RWPE2 (cell line): ENCODE results near the gene LGALS4.
"Not testable (repeated sequence)": the region's sequence is repeated elsewhere in the genome, so short reads cannot be mapped to it uniquely, and the experiment has no call there.

Experiments
- ATAC-seq: fragments of 200-7000 bp; cut with Tn5 transposase; 3 replicates; pipeline ENCODE4 v1.9.1; 2021; ENCODE audit warnings: low read depth
- DNase-seq: peaks from one replicate; pipeline ENCODE4 v3.0.0-alpha.2; 2020; ENCODE audit warnings: low spot score
- H3K27ac ChIP-seq: fragments of 450-650 bp; 2 replicates; pipeline ENCODE4 v1.5.1; 2017; ENCODE audit warnings: mild to moderate bottlenecking; ENCODE audit not compliant: poor library complexity, severe bottlenecking
- H3K27me3 ChIP-seq: fragments of 250-450 bp; sonication (Bioruptor Pico); 2 replicates; pipeline ENCODE4 v1.5.1; 2021; ENCODE audit warnings: mild to moderate bottlenecking, moderate library complexity; ENCODE audit not compliant: insufficient read depth, poor library complexity, severe bottlenecking
- H3K36me3 ChIP-seq: fragments of 250-450 bp; sonication (Bioruptor Pico); 2 replicates; pipeline ENCODE4 v1.5.1; 2020; ENCODE audit warnings: low read depth, mild to moderate bottlenecking, moderate library complexity
- H3K4me1 ChIP-seq: fragments of 250-450 bp; sonication (Bioruptor Pico); 2 replicates; pipeline ENCODE4 v1.5.1; 2021; ENCODE audit warnings: mild to moderate bottlenecking, moderate library complexity; ENCODE audit not compliant: insufficient read depth, poor library complexity, severe bottlenecking
- H3K4me3 ChIP-seq: fragments of 250-450 bp; sonication (Bioruptor Pico); 2 replicates; pipeline ENCODE4 v1.5.1; 2021; ENCODE audit warnings: mild to moderate bottlenecking, moderate library complexity; ENCODE audit not compliant: severe bottlenecking
- H3K9me3 ChIP-seq: fragments of 250-450 bp; sonication (Bioruptor Pico); 2 replicates; pipeline ENCODE4 v1.5.1; 2021; ENCODE audit warnings: mild to moderate bottlenecking, moderate library complexity; ENCODE audit not compliant: severe bottlenecking
- CTCF ChIP-seq: fragments of 450-650 bp; IDR thresholded peaks from one replicate; pipeline ENCODE4 v1.5.1; 2017; ENCODE audit warnings: mild to moderate bottlenecking, moderate library complexity; ENCODE audit not compliant: poor library complexity, severe bottlenecking

Gene LGALS4

GRCh38 chr19:38812841-38813320 lies at the start of gene LGALS4:
LGALS4 (minus strand) TSS chr19:38812945; CDS start chr19:38812886, 59 bp downstream.
- Histone ChIP-seq H3K27ac (no peak within 1 kb of the TSS), H3K27me3 (no peaks in the 10 kb centered on the region), H3K9me3 (no peaks in the 10 kb centered on the region), H3K36me3 (peaks cover 7% of the 10 kb centered on the region), H3K4me3 (no peak within 1 kb of the TSS), H3K4me1 (peaks cover 3% of the 10 kb centered on the region)
- DNase-seq = no peak
- ATAC-seq = no peak
- TF ChIP-seq CTCF = no peak

GRCh38 chr19:38861368-38861767 lies 48.6 kb upstream of the LGALS4 start:
- ATAC-seq (no peak), DNase-seq (no peak)
- H3K36me3 ChIP-seq = no peaks in the 10 kb centered on the region
- H3K4me1 ChIP-seq = peaks cover 2% of the 10 kb centered on the region
- TF ChIP-seq CTCF = no peak
- no peak overlapping the region for H3K27ac ChIP-seq
- no peaks in the 10 kb centered on the region for H3K9me3 ChIP-seq
- H3K27me3 ChIP-seq = no peaks in the 10 kb centered on the region
- H3K4me3 ChIP-seq = no peak overlapping the region

- not testable (repeated sequence) for H3K27me3 ChIP-seq, H3K36me3 ChIP-seq, H3K27ac ChIP-seq, H3K9me3 ChIP-seq, H3K4me1 ChIP-seq, DNase-seq, H3K4me3 ChIP-seq, ATAC-seq
Observed at GRCh38 chr19:38859631-38860204, 47.0 kb upstream of the LGALS4 start.

- H3K4me1 ChIP-seq = no peaks in the 10 kb centered on the region
- no peak for TF ChIP-seq CTCF
- no peak overlapping the region for H3K27ac ChIP-seq
- no peaks in the 10 kb centered on the region for H3K27me3 ChIP-seq
- H3K4me3 ChIP-seq = no peak overlapping the region
- no peaks in the 10 kb centered on the region for H3K36me3 ChIP-seq
- ATAC-seq (no peak), DNase-seq (no peak)
- no peaks in the 10 kb centered on the region for H3K9me3 ChIP-seq
Observed at GRCh38 chr19:38856813-38857212, 44.1 kb upstream of the LGALS4 start.

GRCh38 chr19:38855751-38856150 lies 43.0 kb upstream of the LGALS4 start:
- not testable (repeated sequence) for H3K27me3 ChIP-seq, H3K4me3 ChIP-seq, H3K4me1 ChIP-seq, ATAC-seq, H3K36me3 ChIP-seq, H3K27ac ChIP-seq, H3K9me3 ChIP-seq, DNase-seq

- not testable (repeated sequence) for DNase-seq, H3K4me1 ChIP-seq, H3K27ac ChIP-seq
Observed at GRCh38 chr19:38854961-38855360, 42.2 kb upstream of the LGALS4 start.

More at GRCh38 chr19:38854961-38855360, 42.2 kb upstream of the LGALS4 start:
- ATAC-seq, H3K36me3 ChIP-seq, H3K9me3 ChIP-seq, H3K4me3 ChIP-seq, H3K27me3 ChIP-seq: not testable (repeated sequence)
